GM21825 (cell line): ENCODE data around the gene PROSER3.
"Not testable (repeated sequence)": the region's sequence is repeated elsewhere in the genome, so short reads cannot be mapped to it uniquely, and the experiment has no call there.

Source experiments
- ATAC-seq: cut with Tn5 transposase; IDR thresholded peaks from one replicate; pipeline ENCODE4 v1.9.1; 2021; ENCODE audit warnings: mild to moderate bottlenecking, moderate library complexity; ENCODE audit not compliant: unreplicated experiment

Gene PROSER3

DNA sequence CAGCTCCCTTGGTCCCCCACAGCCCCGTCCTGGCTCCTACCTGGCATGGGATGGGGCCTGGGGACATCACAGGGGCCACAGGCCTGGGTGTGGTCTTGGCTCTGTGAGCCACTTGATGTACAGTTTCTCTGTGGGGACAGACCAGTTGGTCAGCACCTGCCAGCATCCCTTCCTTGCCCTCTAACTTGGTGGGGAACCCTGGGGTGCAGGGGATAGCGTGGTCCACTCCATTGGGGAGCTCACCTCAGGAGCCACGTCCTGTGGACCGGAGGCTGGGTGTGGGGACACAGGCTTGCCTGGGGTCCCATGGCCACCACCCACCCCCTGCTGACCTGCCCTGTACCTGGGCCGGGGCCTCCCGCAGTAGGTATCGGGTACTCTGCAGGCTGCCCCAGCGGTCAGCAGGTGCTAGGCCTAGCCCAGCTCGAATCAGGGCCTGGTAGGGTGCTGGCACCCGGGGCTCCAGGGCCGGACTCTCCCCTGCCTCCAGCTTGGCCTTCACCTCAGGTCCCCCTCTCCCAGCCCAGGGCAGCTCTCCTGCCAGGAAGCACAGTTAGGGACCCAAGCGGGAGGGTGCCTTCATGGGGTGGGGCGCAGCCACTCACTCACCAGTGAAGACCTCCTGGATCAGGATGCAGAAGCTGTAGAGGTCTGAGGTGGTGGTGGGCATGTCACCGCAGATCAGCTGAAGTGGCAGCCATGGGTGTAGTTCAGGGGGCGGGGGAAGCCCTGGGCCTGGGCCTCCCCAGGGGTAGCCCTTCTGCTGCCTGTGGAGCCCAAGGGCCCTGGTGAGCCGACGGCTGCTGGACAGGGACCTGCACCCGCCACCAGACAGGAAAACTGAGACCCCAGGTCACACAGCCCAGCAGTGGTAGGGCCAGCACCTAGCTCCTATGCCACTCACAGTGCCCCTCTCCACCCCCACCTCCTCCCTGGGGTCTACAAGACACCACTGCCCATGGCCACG lies 32.3 kb downstream of the PROSER3 start:
- no peak for ATAC-seq

DNA sequence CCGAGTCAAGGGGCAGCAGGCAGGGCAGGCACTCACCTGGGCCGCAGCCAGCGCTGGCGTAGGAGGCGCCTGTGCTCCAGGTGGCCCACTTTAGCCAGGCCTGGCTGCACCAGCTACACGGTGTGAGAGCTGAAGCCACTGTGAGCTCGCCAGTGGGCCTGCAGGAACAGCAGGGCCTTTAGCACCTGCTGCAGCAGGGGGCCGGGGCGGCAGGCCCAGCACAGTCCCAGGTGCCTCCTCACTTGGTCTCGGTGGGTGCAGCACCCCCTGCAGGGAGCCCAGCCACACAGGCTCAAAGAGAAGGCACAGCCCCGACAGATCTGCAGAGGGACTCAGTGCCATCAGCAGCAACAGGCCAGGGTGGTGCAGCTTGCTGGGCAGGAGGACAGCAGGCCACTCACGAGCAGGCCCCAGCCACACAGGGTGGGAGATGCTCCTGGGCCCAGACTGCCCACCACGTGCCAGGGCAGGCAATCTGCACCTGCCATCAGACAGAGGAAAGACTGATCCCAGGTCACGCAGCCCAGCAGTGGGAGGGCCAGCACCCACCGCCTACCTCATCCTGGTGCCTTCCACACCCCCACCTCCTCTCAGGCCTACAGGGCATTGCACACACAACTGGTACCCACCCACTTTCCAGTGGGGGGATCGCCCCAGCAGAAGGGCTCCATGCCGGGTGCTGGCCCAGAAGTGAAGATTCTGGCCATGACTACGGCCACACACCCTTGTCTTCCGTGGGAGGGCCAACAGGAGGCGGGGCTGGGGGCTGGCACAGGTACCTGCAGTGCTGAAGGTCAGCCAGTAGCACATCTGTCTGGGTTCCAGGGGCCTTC lies 33.2 kb downstream of the PROSER3 start:
- no peak for ATAC-seq

- ATAC-seq, result no peak
Observed at GRCh38 chr19:35791814-35792279, 33.9 kb downstream of the PROSER3 start.

DNA sequence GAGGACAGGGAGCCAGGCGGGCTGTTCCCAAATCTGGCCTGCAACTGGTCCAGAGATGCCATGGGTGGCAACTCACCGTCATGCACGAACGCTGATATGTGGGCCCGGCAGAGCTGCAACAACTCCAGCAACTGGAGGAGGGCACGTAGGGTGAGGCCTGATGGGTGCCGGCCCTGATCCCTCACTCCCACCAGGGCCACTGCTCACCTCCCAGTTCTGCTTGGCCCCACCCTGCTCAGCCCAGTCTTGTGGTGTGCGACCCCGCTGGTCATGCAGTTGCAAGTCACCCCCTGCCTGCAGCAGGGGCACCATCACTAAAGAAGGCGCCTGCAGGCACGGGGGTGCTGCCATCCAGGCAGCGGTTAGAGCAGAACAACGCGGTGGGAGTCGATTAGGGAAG lies 34.3 kb downstream of the PROSER3 start:
- no peak for ATAC-seq

- no peak for ATAC-seq
Observed at GRCh38 chr19:35792888-35793287, 34.9 kb downstream of the PROSER3 start.

DNA sequence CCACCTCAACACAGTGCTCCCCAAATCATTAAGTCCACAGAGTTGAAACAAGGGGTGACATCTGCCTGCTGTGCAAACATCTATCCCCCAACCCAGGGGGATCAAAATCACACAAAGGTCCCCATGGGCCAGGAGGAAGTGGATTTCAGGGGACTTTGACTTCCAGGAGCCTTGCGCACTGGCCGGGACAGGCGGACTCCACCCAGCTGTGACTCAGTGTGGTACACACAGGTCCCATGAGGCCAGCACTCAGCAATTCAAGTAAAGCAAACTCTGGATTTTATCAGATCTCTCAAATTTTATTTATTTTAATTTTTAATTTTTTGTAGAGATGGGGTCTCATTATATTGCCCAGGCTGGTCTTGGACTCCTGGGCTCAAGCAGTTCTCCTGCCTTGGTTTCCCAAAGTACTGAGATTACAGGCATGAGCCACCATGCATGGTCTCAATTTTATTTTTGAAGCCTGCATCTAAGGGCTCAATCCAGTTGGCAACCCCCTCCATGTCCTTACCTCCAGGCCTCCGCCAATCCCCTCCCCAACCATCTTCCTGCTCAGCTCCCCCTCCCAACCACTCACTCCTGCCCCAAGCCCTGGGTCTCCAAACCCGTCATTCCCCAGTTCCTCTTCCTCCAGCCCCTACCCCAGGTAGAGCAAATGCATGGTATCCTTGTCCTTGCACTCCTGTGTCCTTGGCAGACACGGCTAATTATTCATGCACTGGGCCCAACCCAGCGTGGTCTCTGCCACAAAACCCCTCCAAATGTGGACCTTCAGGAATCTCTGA lies 35.6 kb downstream of the PROSER3 start:
- no peak for ATAC-seq

DNA sequence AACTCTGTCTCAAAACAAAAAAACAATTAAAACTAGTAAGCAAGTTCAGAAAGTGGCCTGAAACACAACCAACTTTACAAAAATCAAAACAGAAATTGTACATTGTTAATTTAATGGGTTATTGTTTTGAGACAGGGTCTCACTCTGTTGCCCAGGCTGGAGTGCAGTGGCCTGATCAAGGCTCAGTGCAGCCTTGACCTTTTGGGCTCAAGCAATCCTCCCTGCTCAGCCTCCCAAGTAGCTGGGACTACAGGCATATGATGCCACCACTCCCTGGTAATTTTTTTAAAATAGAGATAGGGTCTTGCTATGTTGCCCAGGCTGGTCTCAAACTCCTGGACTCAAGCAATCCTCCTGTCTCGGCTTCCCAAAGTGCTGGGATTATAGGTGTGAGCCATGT lies 37.6 kb downstream of the PROSER3 start:
- ATAC-seq, result not testable (repeated sequence)

GRCh38 chr19:35796645-35797542 lies 38.9 kb downstream of the PROSER3 start:
- ATAC-seq, result no peak

- no peak for ATAC-seq
Observed at GRCh38 chr19:35797663-35798062, 39.7 kb downstream of the PROSER3 start.

- no peak for ATAC-seq
Observed at GRCh38 chr19:35801828-35802227, 43.9 kb downstream of the PROSER3 start.

GRCh38 chr19:35805526-35806102 lies 47.6 kb downstream of the PROSER3 start:
- no peak for ATAC-seq

GRCh38 chr19:35806597-35806996 lies 48.6 kb downstream of the PROSER3 start:
- ATAC-seq, result no peak

- ATAC-seq, result no peak
Observed at GRCh38 chr19:35807633-35808032, 49.7 kb downstream of the PROSER3 start.

DNA sequence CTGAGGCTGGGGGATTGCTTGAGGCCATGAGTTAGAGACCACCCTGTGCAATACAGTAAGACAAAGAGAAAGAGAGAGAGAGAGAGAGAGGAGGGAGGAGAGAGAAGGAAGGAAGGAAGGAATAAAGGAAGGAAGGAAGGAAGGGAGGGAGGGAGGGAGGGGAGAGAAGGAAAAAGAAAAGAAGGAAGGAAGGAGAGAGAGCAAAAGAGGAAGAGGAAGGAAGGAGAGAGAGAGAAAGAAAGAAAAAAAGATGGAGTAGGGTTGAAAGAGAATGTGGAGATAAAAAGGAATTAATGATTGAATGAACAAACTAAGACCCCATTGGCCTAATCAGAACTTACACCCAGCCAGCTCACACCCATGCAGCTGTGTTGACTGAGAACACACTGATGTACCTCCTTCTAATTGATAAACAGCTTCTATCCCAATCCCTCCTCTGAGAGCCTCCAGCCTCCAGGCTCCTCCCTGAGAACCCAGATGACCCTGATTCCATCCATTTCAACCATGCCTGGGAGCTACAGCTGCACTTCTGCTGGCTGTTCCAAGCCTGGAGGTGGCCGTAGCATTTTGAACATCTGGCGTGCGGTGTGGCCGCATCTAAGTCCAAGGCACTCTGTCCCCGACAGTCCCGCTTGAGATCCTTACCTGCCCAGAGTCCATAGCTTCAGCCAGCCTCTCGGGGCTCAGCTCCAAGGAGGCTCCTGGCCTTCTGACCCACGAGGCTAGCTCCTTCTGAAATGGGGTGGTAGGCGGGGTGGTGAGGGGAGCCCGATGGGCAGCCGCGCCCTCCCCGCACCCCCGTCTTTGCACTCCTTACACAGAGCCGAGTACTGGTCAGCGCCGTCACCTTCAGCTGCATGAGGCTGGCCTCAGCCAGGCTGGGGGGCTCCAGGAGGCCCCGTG lies 53.6 kb downstream of the PROSER3 start:
- no peak for ATAC-seq

GRCh38 chr19:35812220-35813042 lies 54.5 kb downstream of the PROSER3 start, which contains the start of gene PRODH2:
TSS of gene PRODH2 (minus strand) at chr19:35812845. CDS start at chr19:35812805, 40 bp downstream.
- no peak for ATAC-seq

DNA sequence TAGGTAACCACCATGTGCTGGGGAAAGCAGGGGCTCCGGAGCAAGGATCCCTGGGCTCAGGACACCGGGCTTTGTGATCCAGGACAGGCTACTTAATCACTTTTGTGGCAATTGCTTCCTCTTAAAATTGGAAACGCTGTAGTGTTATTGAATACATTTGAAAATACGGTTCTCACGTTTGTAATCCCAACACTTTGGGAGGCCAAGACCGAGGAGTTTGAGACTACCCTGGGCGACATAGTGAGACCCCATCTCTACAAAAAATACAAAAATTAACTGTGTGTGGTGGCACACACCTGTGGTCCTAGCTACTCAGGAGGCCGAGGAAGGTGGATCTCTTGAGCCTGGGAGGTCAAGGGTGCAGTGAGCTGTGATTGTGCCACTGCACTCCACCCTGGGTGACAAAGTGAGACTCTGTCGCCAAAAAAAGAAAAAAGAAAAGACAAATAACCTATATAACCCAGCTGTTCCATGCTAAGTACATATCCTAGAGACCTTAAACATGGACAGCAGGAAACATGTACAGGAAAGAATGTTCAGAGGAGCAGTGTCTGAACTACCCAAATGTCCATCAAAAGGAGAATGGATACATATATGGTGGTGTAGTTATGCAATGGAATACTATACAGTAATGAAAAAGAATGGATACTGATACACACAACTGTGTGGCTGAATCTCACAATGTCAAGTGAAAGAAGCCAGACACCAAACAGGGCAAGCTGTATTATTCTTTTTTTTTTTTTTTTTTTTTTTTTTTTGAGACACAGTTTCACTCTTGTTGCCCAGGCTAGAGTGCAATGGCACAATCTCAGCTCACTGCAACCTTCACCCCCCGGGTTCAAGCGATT lies 55.3 kb downstream of the PROSER3 start:
- no peak for ATAC-seq

DNA sequence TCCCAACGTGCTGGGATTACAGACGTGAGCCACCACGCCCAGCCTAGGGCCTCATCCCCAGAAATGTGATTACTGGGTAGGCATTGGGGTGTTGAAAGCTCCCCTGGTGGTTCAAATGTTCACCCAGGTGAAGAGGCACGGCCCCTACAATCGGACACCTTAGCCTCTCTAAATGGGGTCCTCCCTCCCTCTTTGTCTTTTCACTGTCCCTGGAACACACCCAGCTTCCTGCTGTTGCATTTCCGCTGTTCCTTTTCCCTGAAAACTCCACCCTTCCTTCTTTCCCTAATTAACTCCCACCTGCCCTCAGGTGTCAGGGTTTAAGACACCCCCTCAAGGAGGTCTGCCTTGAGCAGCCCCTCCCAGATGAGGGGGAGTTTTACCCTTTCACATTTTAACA lies 58.3 kb downstream of the PROSER3 start:
- no peak for ATAC-seq
